GM12878 (cell line): Measurements from ENCODE around the gene PRELID2. TPM values are rescaled to one million over a fixed set of nuclear protein-coding genes. Genes with fewer than 3 reads are reported as not detected.

Source experiments
- ATAC-seq: fragments of 200-7000 bp; cut with Tn5 transposase; 3 replicates; pipeline ENCODE4 v1.9.1; 2020; ENCODE audit warnings: mild to moderate bottlenecking, moderate library complexity
- BruUV-seq: library from RNA; stranded (reverse); fragments of 400-500 nt; replicated peaks from 2 replicates; lab custom pipeline; 2021; lab: Mats Ljungman, UMichigan
- CTCF ChIA-PET: fragments of 300-600 bp; sonication (Branson Sonifier 250); formaldehyde crosslinking; extraction: SDS; loops from one replicate; lab custom pipeline; 2021; ENCODE audit warnings: inconsistent platforms; lab: Yijun Ruan, JAX
- POLR2A ChIA-PET: fragments of 350-600 bp; formaldehyde crosslinking; extraction: SDS; loops from one replicate; lab custom pipeline; 2021; ENCODE audit warnings: inconsistent platforms; lab: Charles Lee
- RAD21 ChIA-PET: fragments of 300-600 bp; sonication (Branson Sonifier 250); formaldehyde crosslinking; loops from one replicate; lab custom pipeline; 2023; ENCODE audit warnings: antibody characterized with exemption; ENCODE audit not compliant: unreplicated experiment; lab: Charles Lee
- SMC1A ChIA-PET: fragments of 300-600 bp; sonication (Branson Sonifier 250); formaldehyde crosslinking; loops from one replicate; lab custom pipeline; 2023; ENCODE audit not compliant: unreplicated experiment, uncharacterized antibody; lab: Charles Lee
- DNase-seq: peaks from one replicate; pipeline ENCODE4 v3.0.0-alpha.2; 2011; ENCODE audit warnings: low read depth, low spot score
- FAIRE-seq: peaks from 3 replicates; lab custom pipeline; 2011; peaks lifted over from hg19 to GRCh38; lab: Jason Lieb, UNC
- H2AFZ ChIP-seq: 2 replicates; pipeline ENCODE4 v1.6.0; 2011; ENCODE audit warnings: low read depth, low read length, control low read depth; ENCODE audit not compliant: control insufficient read depth
- H3K27ac ChIP-seq: 2 replicates; pipeline ENCODE4 v1.5.1; 2011; ENCODE audit warnings: control low read depth; ENCODE audit not compliant: control insufficient read depth, insufficient read depth
- H3K27me3 ChIP-seq, 2 experiments: replicated peaks in 1 of 2; 2 replicates each; pipeline versions ENCODE4 v1.6.0 to v1.6.1; 2011; ENCODE audit warnings: low read length in 1 of 2; ENCODE audit not compliant: control insufficient read depth in 2 of 2, insufficient read depth in 2 of 2
- H3K36me3 ChIP-seq, 2 experiments: 2 replicates each; pipeline ENCODE4 v1.5.1; 2011; ENCODE audit warnings: low read length in 1 of 2; ENCODE audit not compliant: control insufficient read depth in 2 of 2, insufficient read depth in 2 of 2
- H3K4me1 ChIP-seq: 2 replicates; pipeline ENCODE4 v1.6.1; 2011; ENCODE audit warnings: mild to moderate bottlenecking, low read length, moderate library complexity, mixed read lengths; ENCODE audit not compliant: control insufficient read depth, insufficient read depth
- H3K4me2 ChIP-seq: 2 replicates; pipeline ENCODE4 v1.6.0; 2011; ENCODE audit warnings: control low read depth; ENCODE audit not compliant: control insufficient read depth, insufficient read depth
- H3K4me3 ChIP-seq: fragments of 200-600 bp; sonication (generic); 2 replicates; pipeline ENCODE4 v1.5.1; 2016
- H3K79me2 ChIP-seq: 2 replicates; pipeline ENCODE4 v1.6.0; 2011; ENCODE audit warnings: low read length; ENCODE audit not compliant: control insufficient read depth, insufficient read depth
- H3K9ac ChIP-seq: 2 replicates; pipeline ENCODE4 v1.8.0; 2011; ENCODE audit warnings: low read length, control low read depth, mixed read lengths; ENCODE audit not compliant: control insufficient read depth, insufficient read depth
- H3K9me3 ChIP-seq: replicated peaks from 3 replicates; pipeline ENCODE4 v1.5.1; 2011; ENCODE audit warnings: mild to moderate bottlenecking, low read length; ENCODE audit not compliant: control insufficient read depth, insufficient read depth
- H4K20me1 ChIP-seq: 2 replicates; pipeline ENCODE4 v1.6.0; 2011; ENCODE audit not compliant: control insufficient read depth, insufficient read depth
- ASH2L ChIP-seq: fragments of 300-600, 200-600 bp; sonication (generic); IDR thresholded peaks from 2 replicates; pipeline ENCODE4 v1.6.1; 2017; ENCODE audit warnings: low read depth, mild to moderate bottlenecking, borderline replicate concordance
- CBFB ChIP-seq: IDR thresholded peaks from 2 replicates; pipeline ENCODE4 v1.6.1; 2016; ENCODE audit warnings: antibody characterized with exemption, low read depth
- EP300 ChIP-seq, 2 experiments: fragments of 150-350 bp in 1 of 2; IDR thresholded peaks; 2 replicates each; pipeline ENCODE4 v1.6.1; 2011 to 2012; ENCODE audit warnings: low read depth in 2 of 2, low read length in 2 of 2, borderline replicate concordance in 1 of 2, improper control_type of control experiment in 1 of 2, inconsistent platforms in 1 of 2; ENCODE audit not compliant: control insufficient read depth in 1 of 2
- IKZF2 ChIP-seq, 2 experiments: fragments of 450-650 bp; IDR thresholded peaks; 2 replicates each; pipeline ENCODE4 v1.6.1; 2017; ENCODE audit warnings: mild to moderate bottlenecking in 2 of 2, moderate library complexity in 2 of 2
- MEF2A ChIP-seq: IDR thresholded peaks from 2 replicates; pipeline ENCODE4 v1.6.1; 2011; ENCODE audit warnings: low read depth, mild to moderate bottlenecking, low read length, moderate library complexity; ENCODE audit not compliant: insufficient read depth
- MXI1 ChIP-seq: fragments of 150-350 bp; IDR thresholded peaks from 2 replicates; pipeline ENCODE4 v1.6.1; 2011; ENCODE audit warnings: low read depth, mild to moderate bottlenecking, inconsistent platforms, low read length, improper control_type of control experiment
- POLR2AphosphoS2 ChIP-seq: IDR thresholded peaks from 2 replicates; pipeline ENCODE4 v1.6.1; 2011; ENCODE audit warnings: low read depth, mild to moderate bottlenecking, low read length, improper control_type of control experiment, moderate library complexity
- RELA ChIP-seq: fragments of 450-650 bp; IDR thresholded peaks from 2 replicates; pipeline ENCODE4 v1.8.0; 2014; ENCODE audit warnings: borderline replicate concordance; ENCODE audit not compliant: partially characterized antibody
- TBL1XR1 ChIP-seq: IDR thresholded peaks from 2 replicates; pipeline ENCODE4 v1.6.1; 2012; ENCODE audit warnings: low read depth, low read length, improper control_type of control experiment
- in situ Hi-C: fragments of 300-500 bp; cut with MboI; formaldehyde crosslinking; loops from 9 replicates; pipeline ENCODE4 v1.14.3; 2018; ENCODE audit warnings: mixed read lengths
- intact Hi-C: fragments of 100-400 bp; cut with micrococcal nuclease; formaldehyde crosslinking; loops from one replicate; pipeline ENCODE4 v1.14.2; 2022; ENCODE audit not compliant: unreplicated experiment
- polyA plus RNA-seq, 11 experiments: library from polyadenylated mRNA; depleted of rRNA in 4 of 11; unstranded in 6 of 11; stranded (reverse) in 5 of 11; fragments of >200 nt; fragmentation: Nextera tagmentation in 4 of 11; fragmentation: Illumina TruSeq in 1 of 11; extraction: Ambion mirVana in 4 of 11; extraction: Trizol in 1 of 11; gene quantifications; 1 replicate in 1 of 11; 2 replicates in 10 of 11; pipeline versions ENCODE4 v1.2.1 to v1.2.3, GENCODE V29; 2011 to 2016; ENCODE audit warnings: inconsistent platforms in 2 of 11, missing spikeins in 2 of 11, low read depth in 1 of 11
- total RNA-seq, 4 experiments: library from RNA; depleted of rRNA in 3 of 4; stranded (reverse); fragments of >200 nt in 3 of 4; fragmentation: Illumina TruSeq in 1 of 4; extraction: Trizol in 1 of 4; gene quantifications; 2 replicates each; pipeline versions ENCODE4 v1.2.1 to v1.2.3, GENCODE V29; 2013 to 2021
- TF ChIP-seq, protein P1 (sequence below): fragments of 450-650 bp; IDR thresholded peaks from 2 replicates; pipeline ENCODE4 v1.6.1; 2014; ENCODE audit warnings: mild to moderate bottlenecking

The PRELID2 gene
- total and polyA plus RNA-seq, 10 of the 15 experiments (the other 5 are each of a cell fraction or from before 2014, with no cell fraction given): 0.07 to 0.31 (median 0.13) TPM; not detected in 5

DNA sequence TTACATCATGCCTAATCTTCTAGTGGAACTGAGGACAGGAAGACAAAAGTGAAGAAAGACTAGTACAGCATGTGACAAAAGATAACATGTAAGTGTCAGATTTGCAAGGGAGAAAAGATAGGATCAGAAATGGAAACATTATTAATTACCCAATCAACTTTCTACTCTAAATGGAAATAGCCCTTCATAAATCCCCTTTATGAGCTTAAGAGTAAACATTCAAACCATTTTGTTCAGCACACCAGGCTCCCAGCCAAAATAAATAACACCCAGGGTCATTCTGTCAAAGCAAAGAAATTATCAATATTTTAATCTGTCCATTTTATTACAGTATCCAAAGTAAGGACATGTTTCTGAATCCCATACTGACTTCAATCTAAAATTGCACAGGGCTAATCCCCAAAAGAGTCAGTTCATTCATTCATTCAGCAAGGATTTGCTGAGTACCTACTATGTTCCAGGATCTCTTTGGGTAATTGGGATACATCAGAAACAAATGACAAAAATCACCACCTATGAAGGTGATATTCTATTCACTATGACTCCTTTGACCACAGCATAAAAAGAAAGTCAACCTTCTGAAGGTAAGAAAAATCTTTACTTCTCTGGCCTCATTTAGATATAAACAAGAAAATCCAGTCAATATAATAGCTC is 5.3 kb downstream of the PRELID2 start:
- Histone ChIP-seq H3K27me3 (no peaks in the 10 kb centered on the region; a peak in 2 of 4 replicates), H4K20me1 (no peaks in the 10 kb centered on the region), H3K4me3 (no peak overlapping the region), H3K9ac (no peak overlapping the region), H3K79me2 (no peaks in the 10 kb centered on the region), H3K9me3 (no peaks in the 10 kb centered on the region), H3K4me2 (no peak overlapping the region), H3K4me1 (no peaks in the 10 kb centered on the region), H3K27ac (no peak overlapping the region), H3K36me3 (no peaks in the 10 kb centered on the region), H2AFZ (no peak overlapping the region)
- FAIRE-seq: no peak
- intact Hi-C loops (no loop called here), in situ Hi-C loops (loop anchor here (5.0 kb wide), 1 partner anchor 1628 kb away; no protein-coding TSS in a partner anchor)
- ChIA-PET RAD21 (interaction anchor here (1.0 kb wide), 1 partner anchor 148 kb away, joined by 3 read pairs; no protein-coding TSS in a partner anchor), POLR2A (no interaction called here), SMC1A (interaction anchor here (1.7 kb wide), 1 partner anchor 148 kb away, joined by 3 read pairs; no protein-coding TSS in a partner anchor), CTCF (interaction anchor here (0.7 to 1.0 kb wide), 2 partner anchors 15 to 301 kb away, joined by 3 read pairs; no protein-coding TSS in a partner anchor)
- TF ChIP-seq MEF2A (no peak), ASH2L (no peak), POLR2AphosphoS2 (no peak), CBFB (no peak), IKZF2 (IDR thresholded peaks at IDR 0.05) (no peak), TBL1XR1 (no peak), MXI1 (no peak), RELA (no peak), EP300 (IDR thresholded peaks at IDR 0.05; ENCODE audit: borderline replicate concordance in 1 of 2, control insufficient read depth in 1 of 2, low read depth in 2 of 2, low read length in 2 of 2) (no peak)
- TF ChIP-seq, protein P1, sequence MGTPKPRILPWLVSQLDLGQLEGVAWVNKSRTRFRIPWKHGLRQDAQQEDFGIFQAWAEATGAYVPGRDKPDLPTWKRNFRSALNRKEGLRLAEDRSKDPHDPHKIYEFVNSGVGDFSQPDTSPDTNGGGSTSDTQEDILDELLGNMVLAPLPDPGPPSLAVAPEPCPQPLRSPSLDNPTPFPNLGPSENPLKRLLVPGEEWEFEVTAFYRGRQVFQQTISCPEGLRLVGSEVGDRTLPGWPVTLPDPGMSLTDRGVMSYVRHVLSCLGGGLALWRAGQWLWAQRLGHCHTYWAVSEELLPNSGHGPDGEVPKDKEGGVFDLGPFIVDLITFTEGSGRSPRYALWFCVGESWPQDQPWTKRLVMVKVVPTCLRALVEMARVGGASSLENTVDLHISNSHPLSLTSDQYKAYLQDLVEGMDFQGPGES: no peak
- DNase-seq: no peak
- no peak for ATAC-seq
- no TSS peak for BruUV-seq
